ENCODE data around the gene ZCRB1.
A peak's percentile ranks its signal among the peaks of the same experiment; 100 is the strongest.
"Not testable (repeated sequence)": the region's sequence is repeated elsewhere in the genome, so short reads cannot be mapped to it uniquely, and the experiment has no call there.

The ZCRB1 gene, protein sequence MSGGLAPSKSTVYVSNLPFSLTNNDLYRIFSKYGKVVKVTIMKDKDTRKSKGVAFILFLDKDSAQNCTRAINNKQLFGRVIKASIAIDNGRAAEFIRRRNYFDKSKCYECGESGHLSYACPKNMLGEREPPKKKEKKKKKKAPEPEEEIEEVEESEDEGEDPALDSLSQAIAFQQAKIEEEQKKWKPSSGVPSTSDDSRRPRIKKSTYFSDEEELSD

DNA sequence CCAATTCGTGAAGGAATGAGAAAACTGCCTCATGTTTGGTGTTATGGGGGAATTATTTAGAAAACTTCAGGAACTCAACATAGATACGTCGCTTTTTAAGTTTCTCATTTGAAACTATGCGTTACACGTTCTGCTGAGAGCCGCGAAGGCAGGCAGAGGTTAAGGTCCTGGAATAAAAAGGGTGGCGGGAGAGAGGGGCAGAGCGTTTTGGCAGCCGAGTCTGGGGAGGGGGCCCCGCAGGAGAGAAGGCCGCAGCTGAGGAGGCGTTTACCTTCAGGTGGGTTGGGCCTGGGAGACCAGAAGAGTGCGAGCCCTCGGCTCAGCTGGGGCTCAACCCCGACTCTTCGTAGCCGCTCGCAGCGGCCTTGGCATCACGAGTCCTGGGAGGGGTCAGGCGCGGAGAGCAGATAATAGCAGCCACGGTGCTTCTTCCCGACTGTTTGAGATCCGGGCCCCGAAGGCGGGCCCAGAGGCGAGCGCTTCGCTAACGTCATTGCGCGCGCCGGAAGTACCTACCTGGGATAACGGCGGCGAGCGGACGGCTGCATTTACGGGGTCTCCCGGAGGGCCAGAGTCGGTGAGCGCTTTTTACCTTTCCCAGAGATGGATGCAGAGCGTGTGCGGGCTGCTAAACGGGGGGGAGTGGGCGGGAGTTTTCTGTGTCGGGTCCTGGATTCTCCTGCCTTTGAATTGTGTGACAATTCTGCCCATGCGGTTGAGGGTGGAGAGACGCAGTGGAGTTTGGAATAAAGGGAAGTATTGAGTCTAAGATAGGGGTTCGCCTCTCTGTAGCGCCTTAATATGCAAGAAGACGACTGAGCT lies at the start of gene ZCRB1, which contains the start of gene PPHLN1:
Gene ZCRB1 (minus strand): TSS at position 442 of the 822 bp plus-strand sequence. CDS start 1,992 bp downstream, outside the sequence.
Gene PPHLN1 (plus strand): TSS at position 515 of the 822 bp plus-strand sequence. CDS start 9,736 bp downstream, outside the sequence.
- FAIRE-seq = no peak

DNA sequence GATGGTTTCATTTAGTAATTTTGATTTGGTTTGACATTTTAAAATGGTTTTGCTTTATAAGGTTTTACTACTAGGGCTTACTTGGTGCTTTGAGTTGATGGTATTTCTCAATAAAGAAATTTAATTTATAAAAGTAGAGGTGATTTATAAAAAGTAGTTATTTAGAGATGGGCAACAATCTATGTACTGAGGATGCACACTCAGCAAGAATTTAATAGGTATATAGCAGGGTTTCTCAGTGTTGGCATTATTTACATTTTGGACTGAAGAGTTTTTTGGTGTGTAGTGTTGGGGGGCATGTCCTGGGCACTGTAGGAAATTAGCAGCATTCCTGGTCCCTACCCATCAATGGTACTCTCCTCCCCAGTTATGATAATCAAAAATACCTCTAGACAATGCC lies 47.8 kb upstream of the ZCRB1 start:
- FAIRE-seq = no peak

DNA sequence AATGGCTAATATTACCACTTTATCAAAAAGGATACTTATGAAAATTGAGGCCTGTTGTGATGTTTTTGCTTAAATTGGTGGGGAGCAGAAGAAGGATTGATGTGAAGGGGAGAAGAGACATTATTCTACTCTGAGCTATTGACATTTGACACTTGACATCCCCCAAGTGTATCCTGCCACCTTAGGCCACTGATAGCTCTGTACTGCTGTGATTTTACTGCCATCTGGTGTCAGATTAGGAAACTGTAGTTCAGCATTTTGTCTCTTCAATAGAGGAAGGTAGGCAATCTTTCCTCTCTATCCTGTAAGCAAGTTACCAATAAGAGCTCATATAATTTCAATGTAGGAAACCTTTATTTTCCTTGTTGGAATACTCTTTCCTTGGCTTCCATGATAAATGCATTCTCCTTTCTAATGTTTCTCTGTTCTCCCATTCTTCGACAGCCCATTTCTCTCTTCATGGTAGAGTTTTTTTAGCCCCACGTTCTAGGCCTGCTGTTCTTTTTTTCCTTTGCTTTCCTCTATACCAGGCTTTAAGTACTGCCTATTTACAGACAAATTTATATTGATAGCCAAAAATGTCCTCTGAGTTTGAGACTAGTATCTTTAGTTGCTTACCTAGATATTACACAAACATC lies 46.4 kb upstream of the ZCRB1 start:
- FAIRE-seq = peak; percentile 9

DNA sequence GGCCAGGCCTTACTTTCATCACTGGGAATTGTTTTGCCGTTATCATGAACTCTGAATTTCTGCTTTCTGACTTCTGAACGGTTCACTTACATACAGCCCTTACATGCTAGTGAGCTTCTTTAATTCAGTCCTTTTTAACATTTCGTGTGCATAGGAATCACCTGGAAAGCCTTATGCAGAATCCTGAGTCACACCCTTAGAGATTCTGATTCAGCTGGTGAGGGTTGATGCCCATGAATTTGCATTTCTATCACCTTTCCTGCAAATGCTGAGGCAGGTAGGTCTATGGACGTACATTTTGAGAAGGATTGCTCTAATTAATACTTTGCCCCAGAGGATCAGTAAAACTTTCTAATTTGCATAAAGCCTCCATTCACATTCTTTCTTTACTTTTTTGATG lies 44.1 kb upstream of the ZCRB1 start:
- FAIRE-seq = no peak

DNA sequence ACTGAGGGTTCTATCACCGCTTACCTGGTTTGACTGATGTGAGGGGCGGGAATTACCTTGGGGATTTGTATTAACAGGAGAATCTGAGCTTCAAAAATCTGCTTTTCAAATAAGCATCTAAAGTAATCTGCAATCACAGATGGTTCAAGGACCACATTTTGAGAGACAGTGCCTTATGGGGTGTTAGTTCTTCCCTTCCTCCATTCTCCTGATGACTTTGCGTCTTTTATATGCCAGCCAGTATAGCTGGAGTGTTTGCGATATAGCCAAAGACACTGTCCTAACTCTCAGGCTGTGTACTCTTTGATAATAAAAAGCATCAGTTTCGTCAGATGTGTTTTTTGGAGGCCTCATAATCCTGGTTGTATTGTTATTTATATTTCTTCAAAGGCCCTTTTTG lies 39.6 kb upstream of the ZCRB1 start:
- no peak for FAIRE-seq

DNA sequence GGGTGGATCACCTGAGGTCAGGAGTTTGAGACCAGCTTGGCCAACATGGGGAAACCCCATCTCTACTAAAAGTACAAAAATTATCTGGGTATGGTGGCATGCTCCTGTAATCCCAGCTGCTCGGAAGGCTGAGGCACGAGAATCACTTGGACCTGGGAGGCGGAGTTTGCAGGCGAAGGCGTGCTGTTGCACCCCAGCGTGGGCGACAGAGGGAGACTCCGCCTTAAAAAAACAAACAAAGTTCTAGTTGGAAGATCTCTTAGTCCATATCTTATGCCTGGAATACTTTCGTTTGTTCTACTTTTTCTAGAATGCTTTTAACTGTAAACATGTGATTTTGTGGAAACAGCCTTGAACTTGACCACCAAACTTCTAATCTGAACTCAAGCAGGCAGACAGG lies 38.8 kb upstream of the ZCRB1 start:
- FAIRE-seq = no peak

DNA sequence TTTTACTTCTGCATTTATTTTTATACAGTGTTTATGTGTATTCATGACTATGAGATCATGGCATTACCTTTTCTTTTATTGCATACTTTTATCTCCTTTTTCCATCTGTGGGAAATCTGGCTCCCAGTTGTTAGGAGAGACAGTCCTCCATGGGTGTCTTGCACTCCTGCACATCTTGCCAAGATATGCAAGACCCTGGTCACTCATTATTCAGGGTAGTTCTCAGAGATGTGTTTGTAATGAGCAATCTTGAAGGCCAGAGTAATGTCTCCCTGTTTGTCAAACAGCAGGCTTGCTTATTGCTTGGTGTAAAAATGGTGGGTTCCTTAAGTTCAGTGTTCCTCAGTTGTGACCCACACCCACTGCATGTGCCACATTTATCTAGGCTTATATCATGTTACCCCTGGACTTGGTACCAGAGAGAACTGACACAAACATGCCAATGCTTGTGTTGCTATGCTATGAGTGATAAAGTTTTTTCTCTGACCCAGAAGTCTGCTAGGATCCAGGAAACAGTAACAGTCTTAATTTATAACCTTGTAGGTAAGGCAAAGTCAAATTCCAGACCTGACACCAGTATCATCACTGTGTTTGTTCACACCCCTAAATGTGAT lies 36.9 kb upstream of the ZCRB1 start:
- no peak for FAIRE-seq

DNA sequence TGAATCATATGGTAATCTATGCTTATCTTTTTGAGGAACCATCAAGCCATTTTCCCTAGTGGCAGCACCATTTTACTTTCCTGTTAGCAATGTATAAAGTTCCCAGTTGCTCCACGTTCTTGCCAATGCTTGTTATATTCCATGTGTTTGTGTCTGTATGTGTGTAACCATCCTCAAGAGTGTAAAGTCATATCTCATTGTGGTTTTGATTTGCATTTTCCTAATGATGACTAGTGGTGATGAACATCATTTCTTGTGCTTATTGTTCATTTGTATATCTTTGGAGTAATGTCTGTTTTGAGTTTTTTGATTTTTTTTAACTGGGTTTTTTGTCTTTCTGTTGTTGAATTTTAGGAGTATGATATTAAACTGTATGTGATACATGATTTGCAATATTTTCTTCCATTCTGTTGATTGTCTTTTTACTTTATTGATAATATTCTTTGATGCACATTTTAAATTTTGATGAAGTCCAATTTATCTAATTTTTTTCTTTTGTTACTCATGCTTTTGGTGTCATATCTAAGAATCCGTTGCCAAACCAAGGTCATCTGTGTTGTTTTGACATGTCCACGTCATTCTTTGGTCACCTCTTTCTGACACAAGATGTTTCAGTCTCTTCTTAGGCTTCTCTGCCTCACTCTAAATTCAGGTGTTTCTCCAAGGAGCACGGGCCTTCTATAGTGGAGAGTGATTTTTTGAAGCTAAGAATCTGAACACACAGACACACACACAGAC lies 36.2 kb upstream of the ZCRB1 start:
- no peak for FAIRE-seq

DNA sequence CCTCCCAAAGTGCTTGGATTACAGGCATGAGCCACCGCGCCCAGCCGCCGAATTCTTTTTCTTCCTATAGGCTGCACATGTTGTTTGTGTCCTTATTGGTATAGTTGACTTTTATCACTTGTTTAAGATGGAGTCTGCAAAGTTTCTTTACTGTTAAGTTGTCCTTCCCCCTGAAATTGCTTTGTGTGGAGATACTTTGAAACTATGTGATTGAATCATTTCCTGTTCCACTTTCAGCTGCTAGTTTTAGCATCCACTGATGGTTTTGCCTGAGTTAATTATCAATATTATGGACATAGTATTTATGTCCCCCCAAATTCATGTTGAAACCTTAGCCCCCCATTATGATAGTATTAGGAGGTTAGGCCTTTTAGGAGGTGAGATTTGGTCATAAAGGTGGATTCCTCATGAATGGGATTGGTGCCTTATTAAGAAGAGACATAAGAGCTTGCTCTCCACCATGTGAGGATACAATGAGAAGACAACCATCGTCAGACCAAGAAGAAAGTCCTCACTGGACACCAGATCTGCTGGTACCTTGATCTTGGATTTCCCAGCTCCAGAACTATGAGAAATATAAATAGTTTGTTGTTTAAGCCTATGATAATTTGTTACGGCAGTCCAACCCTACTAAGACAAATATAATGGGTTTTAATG lies 35.0 kb upstream of the ZCRB1 start:
- no peak for FAIRE-seq

DNA sequence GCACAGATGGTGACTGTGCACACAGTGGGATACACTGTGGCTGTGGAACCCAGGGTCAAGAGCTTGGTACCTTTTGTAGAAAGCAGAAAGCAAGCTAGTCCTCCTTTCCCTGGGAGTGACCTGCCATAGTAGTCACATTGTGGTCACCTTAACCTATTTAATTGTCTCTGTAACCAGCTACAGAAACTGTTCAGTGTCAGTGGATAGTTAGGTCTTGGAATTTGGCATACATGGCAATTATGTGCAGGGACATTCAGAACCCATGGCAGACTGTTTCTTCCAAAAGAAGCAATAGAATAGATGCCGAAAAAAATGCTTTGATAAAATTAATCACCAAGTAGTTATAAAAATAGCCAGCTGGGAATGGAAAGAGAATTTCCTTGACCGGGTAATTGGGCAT lies 30.4 kb upstream of the ZCRB1 start:
- FAIRE-seq = no peak

DNA sequence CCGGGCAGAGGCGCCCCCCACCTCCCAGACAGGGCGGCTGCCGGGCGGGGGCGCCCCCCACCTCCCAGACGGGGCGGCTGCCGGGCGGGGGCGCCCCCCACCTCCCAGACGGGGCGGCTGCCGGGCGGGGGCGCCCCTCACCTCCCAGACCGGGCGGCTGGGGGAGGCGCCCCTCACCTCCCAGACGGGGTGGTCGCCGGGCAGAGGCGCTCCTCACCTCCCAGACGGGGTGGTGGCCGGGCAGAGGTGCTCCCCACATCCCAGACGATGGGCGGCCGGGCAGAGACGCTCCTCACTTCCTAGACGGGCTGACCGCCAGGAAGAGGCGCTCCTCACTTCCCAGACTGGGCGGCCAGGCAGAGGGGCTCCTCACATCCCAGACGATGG lies 24.1 kb upstream of the ZCRB1 start:
- not testable (repeated sequence) for FAIRE-seq

DNA sequence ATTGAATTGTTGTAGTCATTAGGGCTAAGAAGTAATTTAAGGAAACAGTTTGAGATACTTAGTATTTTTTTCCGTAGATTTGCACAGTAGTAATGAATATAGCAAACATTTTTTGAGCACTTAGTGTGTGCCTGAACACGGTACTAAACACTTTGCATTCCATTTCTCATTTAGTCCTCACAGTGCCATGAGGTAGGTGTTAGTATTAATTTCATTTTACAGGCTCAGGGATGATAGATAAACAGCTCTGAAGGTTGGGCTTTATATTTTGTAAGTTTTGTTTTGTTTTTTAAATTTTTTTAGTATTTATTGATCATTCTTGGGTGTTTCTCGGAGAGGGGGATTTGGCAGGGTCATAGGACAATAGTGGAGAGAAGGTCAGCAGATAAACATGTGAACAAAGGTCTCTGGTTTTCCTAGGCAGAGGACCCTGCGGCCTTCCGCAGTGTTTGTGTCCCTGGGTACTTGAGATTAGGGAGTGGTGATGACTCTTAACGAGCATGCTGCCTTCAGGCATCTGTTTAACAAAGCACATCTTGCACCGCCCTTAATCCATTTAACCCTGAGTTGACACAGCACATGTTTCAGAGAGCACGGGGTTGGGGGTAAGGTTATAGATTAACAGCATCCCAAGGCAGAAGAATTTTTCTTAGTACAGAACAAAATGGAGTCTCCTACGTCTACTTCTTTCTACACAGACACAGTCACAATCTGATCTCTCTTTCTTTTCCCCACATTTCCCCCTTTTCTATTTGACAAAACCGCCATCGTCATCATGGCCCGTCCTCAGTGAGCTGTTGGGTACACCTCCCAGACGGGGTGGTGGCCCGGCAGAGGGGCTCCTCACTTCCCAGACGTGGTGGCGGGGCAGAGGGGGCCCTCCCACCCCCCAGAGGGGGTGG lies 23.5 kb upstream of the ZCRB1 start:
- FAIRE-seq = not testable (repeated sequence)

DNA sequence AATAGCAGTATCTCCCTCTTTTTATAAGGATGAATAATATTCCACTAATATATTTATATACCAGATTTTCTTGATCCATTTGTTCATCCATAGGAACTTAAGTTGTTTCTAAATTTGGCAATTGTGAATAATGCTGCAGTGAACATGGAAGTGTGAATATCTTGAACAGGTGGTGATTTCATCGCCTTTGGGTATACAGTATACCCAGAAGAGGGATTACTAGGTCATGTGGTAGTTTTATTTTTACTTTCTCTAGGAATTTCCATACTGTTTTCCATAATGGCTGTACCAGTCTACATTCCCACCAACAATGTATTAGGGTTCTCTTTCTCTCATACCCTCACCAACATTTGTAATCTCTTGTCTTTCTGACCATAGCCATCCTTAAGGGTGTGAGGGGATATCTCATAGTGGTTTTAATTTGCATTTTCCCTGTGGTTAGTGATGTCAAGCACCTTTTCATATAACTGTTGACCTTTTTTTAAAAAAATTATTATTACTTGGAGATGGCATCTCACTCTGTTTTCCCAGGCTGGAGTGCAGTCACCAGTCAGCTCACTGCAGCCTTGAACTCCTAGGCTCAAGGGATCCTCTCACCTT lies 20.6 kb upstream of the ZCRB1 start:
- FAIRE-seq = no peak

DNA sequence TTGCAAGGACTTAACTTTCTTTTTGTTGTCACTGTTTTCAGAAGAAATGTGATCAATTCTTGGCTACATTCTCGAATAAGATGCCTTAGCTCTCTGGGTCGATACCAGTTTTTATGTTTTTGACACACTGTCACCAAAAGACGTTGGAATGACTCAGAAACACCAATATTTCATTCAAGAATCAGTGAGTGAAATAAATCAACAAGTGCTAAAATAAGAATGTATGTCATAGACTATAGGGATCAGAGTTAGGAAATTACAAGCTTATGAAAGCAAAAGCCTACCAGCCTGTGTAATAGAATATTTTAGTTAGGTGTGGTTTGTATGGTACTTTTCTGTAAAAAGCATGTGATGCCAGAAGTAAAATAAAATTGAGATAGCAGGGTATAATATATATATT lies 17.8 kb upstream of the ZCRB1 start:
- no peak for FAIRE-seq

DNA sequence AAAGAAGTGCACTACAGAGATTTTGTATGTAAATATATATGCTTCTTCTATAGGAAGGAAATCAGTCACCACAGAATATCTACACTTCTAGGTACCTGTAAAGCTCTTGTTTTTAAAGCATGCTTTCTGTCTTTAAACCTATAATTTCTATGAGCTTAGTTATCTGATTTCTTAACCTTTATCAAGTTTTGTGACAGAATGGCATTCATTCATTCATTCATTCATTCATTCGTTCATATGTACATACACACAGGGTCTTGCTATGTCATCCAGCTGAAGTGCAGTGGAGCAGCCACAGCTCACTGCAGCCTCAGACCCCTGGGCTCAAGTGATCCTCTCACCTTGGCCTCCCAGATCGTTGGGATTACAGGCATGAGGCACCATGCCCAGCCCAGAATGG lies 16.1 kb upstream of the ZCRB1 start:
- no peak for FAIRE-seq

DNA sequence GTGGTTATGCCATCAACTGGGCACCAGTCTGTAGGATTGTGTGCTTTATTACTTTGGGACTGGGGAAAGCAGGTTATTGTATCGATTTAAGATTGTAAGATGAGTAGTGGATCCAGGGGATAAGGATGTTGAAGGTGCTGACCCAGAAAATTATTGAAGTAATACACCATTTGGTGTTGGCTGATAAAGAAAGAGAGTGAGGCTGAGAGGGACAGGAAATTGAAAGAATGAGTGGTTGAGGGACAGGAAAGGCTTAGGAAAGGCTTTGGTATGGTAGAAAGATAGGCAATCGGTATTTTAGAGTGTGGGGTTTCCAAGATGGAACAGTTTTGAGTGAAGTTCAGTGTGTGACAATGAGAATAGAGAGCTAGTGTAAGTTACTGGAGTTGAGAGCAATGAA lies 12.4 kb upstream of the ZCRB1 start:
- FAIRE-seq = no peak

DNA sequence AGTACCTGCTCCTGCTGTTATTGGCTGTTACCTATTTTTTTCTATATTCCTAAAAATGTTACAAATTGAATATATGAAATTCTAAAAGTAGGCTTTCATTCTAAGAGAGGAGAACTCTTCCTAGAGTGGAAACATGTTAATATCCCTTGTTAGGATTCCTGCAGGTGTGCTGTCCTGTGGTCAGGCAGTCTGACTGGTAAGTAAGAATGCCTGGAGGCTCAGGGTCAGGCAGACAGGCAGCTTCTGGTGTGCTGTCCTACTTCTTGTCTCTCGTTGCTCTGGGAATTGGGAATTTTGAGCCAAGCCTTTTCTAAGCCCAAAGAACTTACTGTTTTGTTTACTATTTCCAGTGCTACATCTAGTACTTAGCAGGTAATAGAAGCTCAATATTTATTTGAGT lies 10.4 kb upstream of the ZCRB1 start:
- FAIRE-seq = no peak

DNA sequence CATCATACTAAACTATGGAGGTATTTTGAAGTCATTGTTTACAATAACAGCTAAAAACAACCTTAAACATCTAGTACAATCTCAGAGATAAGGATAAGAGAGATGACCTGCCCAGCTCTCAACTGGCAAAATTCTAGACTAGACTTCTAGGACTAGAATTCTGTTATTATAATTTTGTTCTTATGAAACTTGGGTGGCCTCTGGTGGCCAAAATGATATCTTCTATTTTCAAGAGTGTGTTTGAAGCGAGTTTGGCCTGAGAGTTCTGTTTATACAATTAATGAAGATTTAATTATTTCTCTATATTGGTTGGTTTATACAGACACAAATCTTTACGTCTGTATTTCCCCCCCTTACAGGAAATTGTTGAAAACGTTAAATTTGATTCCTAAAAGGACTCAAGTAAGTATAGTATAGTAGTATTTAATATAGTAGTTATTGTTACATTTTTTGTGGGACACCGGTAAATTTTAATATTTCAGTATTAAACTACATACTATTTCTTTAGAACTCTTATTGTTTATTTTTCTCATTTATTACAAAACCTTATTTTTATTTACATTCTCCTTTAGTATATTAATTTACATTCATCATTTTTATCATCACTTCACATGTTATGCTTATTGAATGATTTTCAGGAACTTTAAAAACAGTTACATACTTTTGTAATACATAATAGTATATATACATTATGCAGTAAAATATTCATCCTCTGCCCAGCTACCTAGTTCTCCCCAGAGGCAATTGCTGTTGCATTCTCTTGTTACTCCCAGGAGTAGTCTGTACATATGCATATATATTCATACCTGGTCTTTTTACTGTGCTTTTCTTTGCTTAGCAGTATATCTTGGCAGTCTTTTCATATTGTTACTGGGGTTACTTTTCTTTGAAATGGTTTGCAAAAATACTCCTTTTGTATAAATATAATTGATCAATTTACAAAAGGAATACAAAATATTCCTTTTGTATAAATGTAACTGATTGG lies 6.7 kb upstream of the ZCRB1 start:
- peak; percentile 96 for FAIRE-seq

DNA sequence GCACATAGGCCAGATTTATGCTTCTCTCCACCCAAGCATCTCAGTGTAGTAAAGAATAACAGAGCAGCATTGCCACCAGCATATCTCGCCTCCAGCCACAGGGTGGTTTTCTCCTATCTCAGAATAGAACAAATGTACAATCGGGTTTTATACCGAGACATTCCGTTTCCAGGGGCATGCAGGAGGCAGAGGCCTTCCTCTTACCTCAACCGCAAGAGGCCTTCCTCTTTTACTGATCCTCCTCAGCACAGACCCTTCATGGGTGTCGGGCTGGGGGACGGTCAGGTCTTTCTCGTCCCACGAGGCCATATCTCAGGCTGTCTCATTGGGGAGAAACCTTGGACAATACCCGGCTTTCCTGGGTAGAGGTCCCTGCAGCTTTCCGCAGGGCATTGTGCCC lies 4.2 kb upstream of the ZCRB1 start:
- FAIRE-seq = not testable (repeated sequence)

DNA sequence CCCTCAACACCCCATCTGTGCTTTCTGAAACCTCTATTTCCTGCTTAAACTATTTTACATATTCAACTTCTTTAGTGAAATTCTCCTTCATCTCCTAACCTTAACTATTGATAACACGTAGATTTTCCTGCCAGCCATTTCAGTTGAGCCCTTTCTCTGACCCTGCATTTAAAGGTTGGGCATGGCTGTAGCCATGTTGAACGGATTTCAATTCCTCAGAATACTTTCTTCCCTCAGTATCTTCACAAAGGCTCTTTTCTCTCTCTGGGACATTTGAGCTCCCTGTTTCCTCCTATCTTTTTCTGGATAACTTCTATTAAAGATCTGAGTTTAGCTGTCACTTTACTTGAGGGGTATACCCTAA lies 1.3 kb upstream of the ZCRB1 start:
- no peak for FAIRE-seq
